ENCODE data around the gene SPATA22.
"Not testable (repeated sequence)": the region's sequence is repeated elsewhere in the genome, so short reads cannot be mapped to it uniquely, and the experiment has no call there.

The SPATA22 gene

DNA sequence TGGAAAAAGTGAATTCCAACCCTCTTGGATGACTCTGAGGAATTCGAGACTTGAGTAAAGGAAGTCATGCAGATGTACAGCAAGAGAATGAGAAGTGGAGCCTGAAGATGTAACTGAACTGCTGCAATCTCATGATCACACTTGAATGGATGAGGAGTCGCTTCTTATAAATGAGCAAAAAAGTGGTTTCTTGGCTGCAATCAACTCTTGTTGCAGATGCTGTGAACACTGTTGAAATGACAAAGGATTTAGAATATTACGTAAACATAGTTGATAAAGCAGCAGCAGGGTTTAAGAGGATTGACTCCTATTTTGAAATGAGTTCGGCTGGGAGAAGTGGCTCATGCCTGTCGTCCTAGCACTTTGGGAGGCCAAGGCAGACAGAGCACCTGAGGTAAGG is 29.7 kb upstream of the SPATA22 start:
- TF ChIP-seq GATA1 (IDR thresholded peaks at IDR 0.05; ENCODE audit: low read depth, low read length) = no peak
- no peak for TF ChIP-seq POLR2A (IDR thresholded peaks at IDR 0.05; ENCODE audit: low read length)

DNA sequence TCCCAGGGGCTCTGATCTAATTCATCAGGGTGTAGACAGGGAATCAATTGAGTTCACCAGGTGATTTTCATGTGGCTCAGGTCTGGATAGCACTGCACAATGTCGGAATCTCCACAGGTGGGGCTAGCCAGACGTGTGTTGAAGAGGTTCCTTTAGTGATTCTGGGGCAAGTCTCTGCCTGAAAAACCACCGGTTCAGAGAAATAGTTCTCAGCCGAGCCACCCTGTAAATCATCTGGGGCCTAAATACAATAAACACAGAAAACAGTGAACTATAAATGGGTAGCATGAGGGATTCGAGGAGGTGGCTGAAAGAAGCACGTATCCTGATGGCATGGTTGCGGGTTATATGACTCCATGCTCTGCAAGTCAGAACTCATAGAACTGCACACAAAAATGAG is 25.5 kb upstream of the SPATA22 start:
- DNase-seq = no peak
- TF ChIP-seq GATA1 (IDR thresholded peaks at IDR 0.05; ENCODE audit: low read depth, low read length) (no peak), POLR2A (IDR thresholded peaks at IDR 0.05; ENCODE audit: low read length) (no peak)

More for the DNA sequence above, 29.7 kb upstream of the SPATA22 start:
- no peak for DNase-seq

DNA sequence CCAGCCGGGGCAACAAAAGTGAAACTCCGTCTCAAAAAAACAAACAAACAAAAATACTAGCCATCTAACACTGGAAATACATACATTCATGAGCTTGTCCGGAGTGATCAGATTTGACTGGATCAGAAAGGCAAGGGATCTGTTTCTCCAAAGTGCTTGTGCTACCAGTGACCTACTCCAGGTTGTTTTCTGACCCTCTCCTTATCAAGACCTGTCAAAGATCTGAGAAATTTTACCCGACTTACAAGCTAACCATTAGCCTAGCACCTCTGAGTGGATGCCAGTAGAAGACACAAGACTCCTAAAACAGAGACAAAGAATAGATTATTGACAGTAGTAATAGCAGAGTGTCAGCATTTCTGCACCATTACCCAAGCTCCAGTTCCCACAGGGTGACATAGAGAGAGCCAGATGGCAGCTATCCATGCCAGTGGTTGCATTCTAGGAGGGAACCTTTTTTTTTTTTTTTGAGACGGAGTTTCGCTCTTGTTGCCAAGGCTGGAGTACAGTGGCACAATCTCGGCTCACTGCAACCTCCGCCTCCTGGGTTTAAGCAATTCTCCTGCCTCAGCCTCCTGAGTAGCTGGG is 14.0 kb upstream of the SPATA22 start:
- no peak for TF ChIP-seq POLR2A (IDR thresholded peaks at IDR 0.05; ENCODE audit: low read length)
- no peak for TF ChIP-seq GATA1 (IDR thresholded peaks at IDR 0.05; ENCODE audit: low read depth, low read length)
- DNase-seq = no peak

DNA sequence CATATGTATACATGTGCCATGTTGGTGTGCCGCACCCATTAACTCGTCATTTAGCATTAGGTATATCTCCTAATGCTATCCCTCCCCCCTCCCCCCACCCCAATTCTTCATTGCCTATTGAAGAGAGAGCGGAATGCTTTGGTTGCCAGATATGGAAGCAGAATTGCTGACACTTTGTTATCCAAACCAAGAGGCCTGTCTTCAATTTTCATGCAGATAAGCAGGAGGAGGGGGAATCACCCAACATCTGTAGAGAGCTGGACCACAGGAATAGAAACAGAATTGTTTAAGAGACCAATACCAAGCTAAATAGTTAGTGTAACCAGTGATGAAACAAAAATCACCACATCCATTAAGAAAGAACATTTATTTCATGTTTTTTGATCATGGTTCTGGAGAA is 11.2 kb upstream of the SPATA22 start:
- TF ChIP-seq POLR2A (IDR thresholded peaks at IDR 0.05; ENCODE audit: low read length) (no peak), GATA1 (IDR thresholded peaks at IDR 0.05; ENCODE audit: low read depth, low read length) (no peak)
- DNase-seq = no peak

DNA sequence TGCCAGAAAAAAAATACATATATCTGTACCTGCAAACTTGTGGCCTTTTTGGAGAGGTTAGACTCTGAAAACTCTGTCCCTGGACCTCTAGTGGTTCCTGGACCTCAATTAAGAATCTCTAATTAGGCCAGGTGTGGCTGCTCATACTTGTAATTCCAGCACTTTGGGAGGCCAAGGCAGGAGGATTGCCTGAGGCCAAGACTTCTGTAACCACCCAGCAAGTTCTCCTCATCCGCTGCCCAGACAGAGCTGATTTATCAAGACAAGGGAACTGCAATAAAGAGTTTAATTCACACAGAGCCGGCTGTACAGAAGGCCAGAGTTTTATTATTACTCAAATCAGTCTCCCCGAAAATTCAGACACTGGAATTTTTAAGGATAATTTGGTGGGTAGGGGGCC is 8.4 kb upstream of the SPATA22 start:
- TF ChIP-seq GATA1 (IDR thresholded peaks at IDR 0.05; ENCODE audit: low read depth, low read length) (no peak), POLR2A (IDR thresholded peaks at IDR 0.05; ENCODE audit: low read length) (no peak)
- DNase-seq = no peak

DNA sequence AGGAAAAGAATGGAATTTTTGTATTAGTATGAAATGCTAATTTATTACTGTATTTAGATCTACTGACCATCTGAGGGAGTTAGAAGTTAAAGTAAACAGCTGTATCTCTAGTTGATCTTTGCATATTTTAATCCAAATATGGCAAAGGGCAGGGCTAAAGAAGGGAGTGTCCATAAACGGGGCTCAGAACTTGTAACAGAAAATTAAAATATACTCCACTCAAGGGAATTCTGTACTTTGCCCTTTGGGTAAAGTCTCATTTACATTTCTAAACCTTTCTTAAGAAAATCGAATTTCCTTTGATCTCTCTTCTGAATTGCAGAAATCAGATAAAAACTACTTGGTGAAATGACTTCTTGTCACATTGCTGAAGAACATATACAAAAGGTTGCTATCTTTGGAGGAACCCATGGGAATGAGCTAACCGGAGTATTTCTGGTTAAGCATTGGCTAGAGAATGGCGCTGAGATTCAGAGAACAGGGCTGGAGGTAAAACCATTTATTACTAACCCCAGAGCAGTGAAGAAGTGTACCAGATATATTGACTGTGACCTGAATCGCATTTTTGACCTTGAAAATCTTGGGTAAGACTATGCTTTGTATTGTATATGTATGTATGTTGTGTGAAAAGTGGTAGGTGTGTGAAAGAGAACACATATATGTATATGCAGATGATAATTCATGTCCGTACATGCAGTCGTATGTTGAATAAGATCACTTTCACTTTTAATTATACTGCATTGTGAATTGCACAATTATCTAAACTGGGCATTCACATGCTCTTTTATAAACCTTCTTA is 4.4 kb upstream of the SPATA22 start, which contains the start of gene ASPA:
TSS of gene ASPA (plus strand) at position 186 of the 799 bp plus-strand sequence. CDS start at position 349, 163 bp downstream.
- DNase-seq = no peak

DNA sequence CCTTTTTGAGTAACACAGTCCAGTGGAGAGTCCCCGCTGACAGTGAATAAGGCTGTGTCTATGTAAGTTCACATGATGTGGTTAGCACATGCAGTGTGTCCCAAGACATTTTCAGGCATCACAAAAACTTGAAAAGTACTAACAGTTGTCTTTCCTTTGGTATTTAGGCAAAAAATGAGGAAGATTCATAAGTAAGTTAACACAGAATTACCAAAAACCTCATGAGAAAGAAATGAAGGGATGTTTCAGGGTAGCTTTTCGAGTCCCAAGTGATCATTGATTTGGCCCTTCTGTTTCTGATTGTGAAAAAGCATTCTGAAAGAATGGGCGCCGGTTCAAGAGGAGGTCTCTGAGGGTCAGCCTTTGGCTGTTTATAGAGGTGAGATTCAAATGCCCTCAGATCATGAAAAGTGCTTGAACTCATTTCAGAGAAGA is 3.6 kb upstream of the SPATA22 start:
- DNase-seq = no peak
- no peak for TF ChIP-seq GATA1 (IDR thresholded peaks at IDR 0.05; ENCODE audit: low read depth, low read length)
- TF ChIP-seq POLR2A (IDR thresholded peaks at IDR 0.05; ENCODE audit: low read length) = no peak

More for the DNA sequence above, 4.4 kb upstream of the SPATA22 start, which contains the start of gene ASPA:
- TF ChIP-seq POLR2A (IDR thresholded peaks at IDR 0.05; ENCODE audit: low read length) (no peak), GATA1 (IDR thresholded peaks at IDR 0.05; ENCODE audit: low read depth, low read length) (no peak)

DNA sequence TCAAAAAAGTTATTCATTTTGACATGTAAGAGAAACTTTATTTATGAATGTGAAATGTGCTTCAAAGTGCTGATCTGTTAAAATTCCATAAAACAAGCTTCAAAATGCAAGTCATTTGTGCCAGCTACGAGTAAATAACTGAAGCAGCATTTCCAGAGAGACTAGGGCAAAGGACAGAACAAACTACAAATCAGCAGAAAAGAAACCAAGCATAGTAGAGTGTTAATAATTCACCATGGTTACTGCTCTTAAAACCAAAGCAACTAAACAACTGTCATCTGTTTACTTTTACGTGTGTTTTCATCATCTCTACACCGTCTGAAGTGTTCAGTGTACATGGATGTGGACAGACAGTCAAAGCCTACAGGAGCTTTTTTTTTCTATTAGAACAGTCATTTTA is 2.6 kb upstream of the SPATA22 start:
- DNase-seq = no peak
- no peak for TF ChIP-seq GATA1 (IDR thresholded peaks at IDR 0.05; ENCODE audit: low read depth, low read length)

DNA sequence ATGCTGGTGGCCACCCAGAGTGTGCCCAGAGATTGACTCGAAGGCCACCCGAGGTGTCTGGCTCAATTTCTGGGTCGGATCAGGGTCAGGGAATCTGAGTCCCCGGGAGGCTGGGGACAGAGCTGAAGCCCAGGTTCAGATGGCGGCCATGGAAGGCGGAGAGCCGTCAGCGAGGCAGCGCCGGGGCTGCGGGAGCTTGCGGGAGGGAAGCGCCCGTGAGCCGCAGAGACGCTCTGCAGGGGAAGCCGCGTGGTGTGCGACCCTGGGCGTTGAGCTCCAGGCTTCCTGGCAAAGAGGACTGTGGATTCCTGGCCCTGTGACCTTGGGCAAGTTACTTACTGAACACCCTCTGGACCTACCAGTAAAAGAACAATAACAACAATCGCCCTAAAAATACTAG is 518 bp upstream of the SPATA22 start:
- no peak for DNase-seq
- TF ChIP-seq POLR2A (IDR thresholded peaks at IDR 0.05; ENCODE audit: low read length) (no peak), GATA1 (IDR thresholded peaks at IDR 0.05; ENCODE audit: low read depth, low read length) (no peak)

DNA sequence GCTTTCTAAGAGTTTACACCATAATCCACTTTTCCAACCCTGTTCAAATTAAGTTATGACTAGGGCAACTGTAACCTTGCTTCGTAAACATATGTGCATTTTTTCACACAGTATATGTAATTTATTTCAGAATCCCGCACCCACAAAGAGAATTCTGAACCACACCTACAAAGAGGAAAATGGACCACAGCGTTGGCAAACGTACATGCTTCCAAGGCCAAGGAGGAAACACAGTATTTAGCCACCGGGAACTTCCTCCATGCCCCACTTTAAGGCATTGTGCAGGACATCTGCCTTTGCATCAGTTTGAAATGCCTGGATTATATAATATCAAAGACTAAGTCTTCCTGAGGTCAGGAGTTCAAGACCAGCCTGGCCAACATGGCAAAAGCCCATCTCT is 2.1 kb downstream of the SPATA22 start:
- TF ChIP-seq POLR2A (IDR thresholded peaks at IDR 0.05; ENCODE audit: low read length) (no peak), GATA1 (IDR thresholded peaks at IDR 0.05; ENCODE audit: low read depth, low read length) (no peak)
- DNase-seq = no peak

DNA sequence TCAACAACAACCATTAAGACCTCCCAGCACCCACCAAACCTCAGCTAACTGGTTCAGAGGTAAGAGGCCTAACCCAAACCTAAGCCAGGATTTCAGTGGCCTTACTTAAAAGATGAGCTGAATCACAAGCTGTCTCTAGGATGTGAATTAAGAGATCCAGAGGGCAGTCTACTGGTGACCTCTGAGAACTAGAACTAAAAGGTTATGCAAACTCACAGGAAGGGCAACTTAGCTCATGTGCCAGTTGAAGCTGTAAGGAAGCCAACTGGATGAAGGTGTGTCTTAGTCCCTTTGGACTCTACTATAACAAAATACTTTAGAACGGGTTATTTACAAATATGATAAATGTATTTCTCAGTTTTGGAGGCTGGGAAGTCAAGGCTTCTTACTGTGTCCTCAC is 5.3 kb downstream of the SPATA22 start:
- DNase-seq = not testable (repeated sequence)

DNA sequence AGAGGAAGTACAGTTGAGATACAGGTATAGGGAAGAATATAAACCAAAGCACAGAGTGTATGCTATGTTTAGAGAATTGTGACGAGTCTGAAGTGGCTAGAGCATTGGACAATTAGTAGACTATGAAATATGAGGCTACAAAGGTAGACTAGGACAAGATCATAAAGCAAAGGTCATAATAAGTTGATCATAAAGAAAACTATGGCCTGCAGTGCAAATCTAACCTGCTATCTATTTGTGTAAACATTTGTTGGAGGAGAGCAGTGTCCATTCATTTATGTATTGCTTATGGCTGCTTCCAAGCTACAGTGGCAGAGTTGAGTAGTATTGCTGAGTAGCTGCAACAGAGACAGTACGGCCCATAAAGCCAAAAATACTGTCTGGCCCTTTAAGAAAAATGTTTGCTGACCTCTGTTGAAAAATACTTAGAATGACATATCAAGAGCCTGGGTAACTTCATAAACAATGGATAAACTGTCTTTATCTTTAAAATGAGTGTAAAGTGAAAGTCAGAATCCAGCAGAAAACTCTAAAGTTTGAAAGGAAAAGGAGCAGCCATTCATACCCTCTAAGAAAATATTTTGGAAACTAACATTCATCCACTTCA is 23.5 kb downstream of the SPATA22 start:
- no peak for TF ChIP-seq POLR2A (IDR thresholded peaks at IDR 0.05; ENCODE audit: low read length)
- TF ChIP-seq GATA1 (IDR thresholded peaks at IDR 0.05; ENCODE audit: low read depth, low read length) = no peak
- no peak for DNase-seq

DNA sequence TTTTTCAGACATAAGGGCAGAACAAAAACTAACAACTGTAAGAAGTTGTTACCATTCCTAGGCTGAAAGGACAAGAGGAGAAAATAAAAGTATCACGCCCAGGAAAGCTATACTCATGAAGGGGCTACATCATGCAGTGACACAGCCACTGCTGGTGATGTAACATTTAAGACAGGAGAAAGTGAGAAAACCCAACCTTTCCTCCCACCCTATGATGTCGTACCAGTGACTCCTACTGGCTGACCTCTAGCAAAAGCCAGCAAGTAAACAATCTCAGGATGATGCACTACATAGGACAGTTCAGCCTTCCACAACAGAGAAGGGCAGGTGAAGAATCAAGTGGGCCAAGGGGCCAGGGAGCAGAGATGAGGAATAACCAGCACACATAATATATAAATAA is 24.0 kb downstream of the SPATA22 start:
- no peak for TF ChIP-seq POLR2A (IDR thresholded peaks at IDR 0.05; ENCODE audit: low read length)
- no peak for TF ChIP-seq GATA1 (IDR thresholded peaks at IDR 0.05; ENCODE audit: low read depth, low read length)
- peak in 1 of 2 experiments; percentile 12 for DNase-seq

DNA sequence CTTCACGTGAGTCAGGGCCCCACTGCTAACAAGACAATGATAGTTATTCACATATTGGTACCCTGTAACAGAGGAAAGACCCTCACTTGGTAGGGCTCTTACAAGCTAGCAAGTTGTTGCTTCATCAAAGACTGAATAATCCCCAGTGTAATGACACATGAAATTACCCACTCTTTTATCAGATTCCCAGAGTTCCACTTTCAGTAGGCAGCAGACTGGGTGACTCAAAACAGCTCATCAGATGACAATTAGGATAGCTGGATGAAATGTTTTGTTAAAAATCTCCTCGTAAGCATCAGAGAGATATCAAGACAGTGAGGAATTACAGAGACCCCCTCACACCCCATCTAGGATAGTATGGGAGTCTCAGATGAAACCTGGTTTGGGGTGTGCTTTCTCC is 31.2 kb downstream of the SPATA22 start:
- no peak for DNase-seq
- TF ChIP-seq GATA1 (IDR thresholded peaks at IDR 0.05; ENCODE audit: low read depth, low read length) (no peak), POLR2A (IDR thresholded peaks at IDR 0.05; ENCODE audit: low read length) (no peak)

DNA sequence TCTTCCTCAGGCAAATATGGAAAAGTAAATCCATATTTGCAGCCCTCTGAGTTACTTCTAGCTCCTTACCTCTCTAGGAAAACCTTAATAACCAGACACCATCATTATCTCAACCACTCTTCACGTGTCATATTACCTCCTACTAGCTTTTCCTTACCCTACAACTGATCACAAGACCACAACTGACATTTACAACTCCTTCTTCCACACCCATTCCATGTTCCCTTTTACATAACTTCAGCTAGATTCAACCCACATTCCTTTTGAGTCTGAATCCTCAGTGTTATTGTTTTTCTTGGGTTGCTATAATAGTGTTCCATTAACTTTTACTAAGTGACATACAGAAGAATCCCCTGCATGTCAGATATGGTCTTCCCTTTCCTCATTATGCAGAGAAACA is 33.3 kb downstream of the SPATA22 start:
- DNase-seq = no peak
- TF ChIP-seq POLR2A (IDR thresholded peaks at IDR 0.05; ENCODE audit: low read length) (no peak), GATA1 (IDR thresholded peaks at IDR 0.05; ENCODE audit: low read depth, low read length) (no peak)

All from erythroblast (primary cell).